HCT116 (cell line): ENCODE data around the gene TGFBR1.

Source experiments
- CTCF ChIP-seq, 3 experiments: fragments of 200-600 bp in 1 of 3; sonication (generic) in 1 of 3; IDR thresholded peaks in 2 of 3; conservative IDR thresholded peaks in 1 of 3; 2 replicates each; pipeline ENCODE4 v1.5.1; 2012 to 2017; ENCODE audit warnings: low read depth in 2 of 3, low read length in 2 of 3, antibody characterized with exemption in 1 of 3, borderline replicate concordance in 1 of 3, control low read depth in 1 of 3, mild to moderate bottlenecking in 1 of 3, mixed read lengths in 1 of 3, mixed run types in 1 of 3, moderate library complexity in 1 of 3; ENCODE audit not compliant: insufficient read depth in 1 of 3
- RAD21 ChIP-seq: IDR thresholded peaks from 2 replicates; pipeline ENCODE4 v1.6.1; 2012; ENCODE audit warnings: low read depth, mild to moderate bottlenecking
- TCF7L2 ChIP-seq: IDR thresholded peaks from 2 replicates; pipeline ENCODE4 v1.7.0; 2011; ENCODE audit warnings: borderline replicate concordance, inconsistent platforms; ENCODE audit not compliant: insufficient read depth, insufficient read length; ENCODE audit errors: extremely low read depth
- TF ChIP-seq, protein P1 (sequence below): IDR thresholded peaks from 2 replicates; pipeline ENCODE4 v1.6.1; 2012; ENCODE audit warnings: low read depth

DNA sequence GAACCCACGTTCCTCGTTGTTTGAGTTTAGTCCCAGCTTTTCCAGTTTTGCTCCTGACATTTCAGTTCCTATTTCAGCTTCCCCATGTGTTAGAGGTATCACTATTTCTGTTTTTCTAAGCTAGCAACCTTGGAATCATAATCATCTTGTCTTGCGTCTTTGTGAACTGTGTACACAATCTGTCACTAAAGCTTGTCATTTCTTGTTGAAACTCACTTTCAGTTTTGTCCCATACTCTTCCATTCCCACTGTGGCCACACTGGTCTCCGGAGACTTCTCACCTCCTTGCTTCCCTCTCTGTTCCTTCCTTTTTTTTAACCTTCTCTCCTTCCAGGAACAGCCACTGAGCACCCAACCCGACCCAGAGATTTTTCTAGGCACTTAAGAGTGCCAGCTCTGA lies 36.9 kb downstream of the TGFBR1 start:
- no peak for TF ChIP-seq TCF7L2
- TF ChIP-seq, protein P1, sequence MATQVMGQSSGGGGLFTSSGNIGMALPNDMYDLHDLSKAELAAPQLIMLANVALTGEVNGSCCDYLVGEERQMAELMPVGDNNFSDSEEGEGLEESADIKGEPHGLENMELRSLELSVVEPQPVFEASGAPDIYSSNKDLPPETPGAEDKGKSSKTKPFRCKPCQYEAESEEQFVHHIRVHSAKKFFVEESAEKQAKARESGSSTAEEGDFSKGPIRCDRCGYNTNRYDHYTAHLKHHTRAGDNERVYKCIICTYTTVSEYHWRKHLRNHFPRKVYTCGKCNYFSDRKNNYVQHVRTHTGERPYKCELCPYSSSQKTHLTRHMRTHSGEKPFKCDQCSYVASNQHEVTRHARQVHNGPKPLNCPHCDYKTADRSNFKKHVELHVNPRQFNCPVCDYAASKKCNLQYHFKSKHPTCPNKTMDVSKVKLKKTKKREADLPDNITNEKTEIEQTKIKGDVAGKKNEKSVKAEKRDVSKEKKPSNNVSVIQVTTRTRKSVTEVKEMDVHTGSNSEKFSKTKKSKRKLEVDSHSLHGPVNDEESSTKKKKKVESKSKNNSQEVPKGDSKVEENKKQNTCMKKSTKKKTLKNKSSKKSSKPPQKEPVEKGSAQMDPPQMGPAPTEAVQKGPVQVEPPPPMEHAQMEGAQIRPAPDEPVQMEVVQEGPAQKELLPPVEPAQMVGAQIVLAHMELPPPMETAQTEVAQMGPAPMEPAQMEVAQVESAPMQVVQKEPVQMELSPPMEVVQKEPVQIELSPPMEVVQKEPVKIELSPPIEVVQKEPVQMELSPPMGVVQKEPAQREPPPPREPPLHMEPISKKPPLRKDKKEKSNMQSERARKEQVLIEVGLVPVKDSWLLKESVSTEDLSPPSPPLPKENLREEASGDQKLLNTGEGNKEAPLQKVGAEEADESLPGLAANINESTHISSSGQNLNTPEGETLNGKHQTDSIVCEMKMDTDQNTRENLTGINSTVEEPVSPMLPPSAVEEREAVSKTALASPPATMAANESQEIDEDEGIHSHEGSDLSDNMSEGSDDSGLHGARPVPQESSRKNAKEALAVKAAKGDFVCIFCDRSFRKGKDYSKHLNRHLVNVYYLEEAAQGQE, result no peak
- TF ChIP-seq CTCF (IDR thresholded peaks at IDR 0.05 in 2 of 3, conservative IDR thresholded peaks at IDR 0.05 in 1 of 3; ENCODE audit: borderline replicate concordance in 1 of 3, insufficient read depth in 1 of 3, low read depth in 2 of 3, low read length in 2 of 3), result no peak
- TF ChIP-seq RAD21, result no peak
